HG03354 (cell line): ENCODE data around the gene TIE1.

Experiments
- ATAC-seq: cut with Tn5 transposase; IDR thresholded peaks from one replicate; pipeline ENCODE4 v1.9.1; 2021; ENCODE audit warnings: mild to moderate bottlenecking; ENCODE audit not compliant: unreplicated experiment, poor library complexity, severe bottlenecking

TIE1 gene

GRCh38 chr1:43300378-43301094, at the start of gene TIE1:
Gene TIE1 (plus strand): TSS chr1:43300982. CDS start chr1:43301072, 90 bp downstream.
- ATAC-seq: no peak

- ATAC-seq: no peak
Observed at GRCh38 chr1:43251024-43251423, 49.8 kb upstream of the TIE1 start.

GRCh38 chr1:43252225-43252624, 48.6 kb upstream of the TIE1 start:
- no peak for ATAC-seq

DNA sequence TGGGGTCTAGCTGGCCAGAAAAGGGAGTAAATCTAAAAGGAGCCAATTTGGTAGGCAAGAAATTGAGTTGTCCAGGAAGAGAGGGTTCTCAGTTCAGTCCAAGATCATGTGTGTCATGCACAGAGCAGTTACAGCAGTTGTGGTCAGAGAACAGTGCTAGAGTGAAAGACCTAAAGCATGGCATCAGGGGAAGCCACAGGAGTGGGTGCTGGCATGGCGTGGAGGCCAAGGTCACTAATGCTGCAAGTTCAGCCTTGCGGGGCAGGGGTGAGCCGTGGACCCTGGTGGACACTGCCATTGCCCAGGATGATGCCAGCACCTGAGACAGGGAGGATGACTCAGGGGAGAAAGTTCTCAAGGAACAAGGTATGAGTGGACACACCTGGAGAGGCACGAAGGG, 47.6 kb upstream of the TIE1 start:
- ATAC-seq: no peak

DNA sequence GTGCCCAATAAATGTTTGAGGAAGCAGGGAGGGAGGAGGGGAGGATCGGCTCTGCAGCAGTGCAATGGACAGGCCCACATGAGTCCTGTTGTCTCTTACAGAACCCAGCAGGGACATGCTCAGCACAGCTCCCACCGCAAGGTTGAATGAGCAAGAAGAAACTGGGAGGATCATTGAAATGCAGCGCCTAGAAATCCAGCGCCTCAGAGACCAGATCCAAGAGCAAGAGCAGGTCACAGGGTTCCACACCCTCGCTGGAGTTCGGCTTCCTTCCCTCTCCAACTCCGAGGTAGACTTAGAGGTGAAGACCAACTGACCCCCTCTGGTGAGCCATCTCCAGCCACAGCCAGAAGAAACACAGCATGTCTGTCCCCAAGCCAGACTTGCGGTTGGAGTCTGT, 46.9 kb upstream of the TIE1 start:
- no peak for ATAC-seq

DNA sequence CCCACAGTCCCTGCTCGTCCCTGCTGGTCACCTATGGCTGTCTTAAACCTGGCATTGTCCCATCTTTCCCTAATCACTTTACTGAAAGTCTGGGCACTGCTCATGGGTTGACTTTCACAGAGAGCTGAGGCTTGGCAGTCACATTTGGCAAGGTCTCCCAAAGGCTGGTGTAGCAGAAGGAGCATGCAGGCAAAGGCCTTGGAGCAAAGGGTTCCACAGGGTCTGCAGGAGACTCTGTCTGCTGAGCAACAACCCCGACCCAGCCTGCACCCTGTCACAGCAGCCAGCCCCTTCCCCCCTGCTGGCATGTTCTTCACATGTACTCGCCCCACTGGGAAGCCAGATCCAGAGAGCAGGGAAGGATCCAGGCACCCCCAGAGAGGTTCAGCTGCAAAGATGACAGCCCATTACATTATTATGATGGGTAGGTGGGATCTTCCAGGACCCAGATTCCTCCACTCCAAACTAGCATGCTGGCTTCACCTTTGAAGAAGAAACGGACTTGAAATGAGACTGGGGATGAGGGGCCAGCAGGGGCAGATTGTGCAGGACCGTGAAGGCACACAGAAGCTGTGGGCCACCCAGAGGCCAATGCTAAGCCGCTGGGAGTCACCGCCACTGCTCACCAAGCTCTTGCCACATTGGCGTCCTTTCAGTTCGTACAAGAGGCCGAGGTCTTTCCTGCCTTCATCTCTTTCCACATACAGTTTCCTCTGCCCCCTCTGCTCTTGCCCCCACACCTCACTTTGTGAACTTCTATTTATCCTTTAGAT, 45.2 kb upstream of the TIE1 start:
- no peak for ATAC-seq

DNA sequence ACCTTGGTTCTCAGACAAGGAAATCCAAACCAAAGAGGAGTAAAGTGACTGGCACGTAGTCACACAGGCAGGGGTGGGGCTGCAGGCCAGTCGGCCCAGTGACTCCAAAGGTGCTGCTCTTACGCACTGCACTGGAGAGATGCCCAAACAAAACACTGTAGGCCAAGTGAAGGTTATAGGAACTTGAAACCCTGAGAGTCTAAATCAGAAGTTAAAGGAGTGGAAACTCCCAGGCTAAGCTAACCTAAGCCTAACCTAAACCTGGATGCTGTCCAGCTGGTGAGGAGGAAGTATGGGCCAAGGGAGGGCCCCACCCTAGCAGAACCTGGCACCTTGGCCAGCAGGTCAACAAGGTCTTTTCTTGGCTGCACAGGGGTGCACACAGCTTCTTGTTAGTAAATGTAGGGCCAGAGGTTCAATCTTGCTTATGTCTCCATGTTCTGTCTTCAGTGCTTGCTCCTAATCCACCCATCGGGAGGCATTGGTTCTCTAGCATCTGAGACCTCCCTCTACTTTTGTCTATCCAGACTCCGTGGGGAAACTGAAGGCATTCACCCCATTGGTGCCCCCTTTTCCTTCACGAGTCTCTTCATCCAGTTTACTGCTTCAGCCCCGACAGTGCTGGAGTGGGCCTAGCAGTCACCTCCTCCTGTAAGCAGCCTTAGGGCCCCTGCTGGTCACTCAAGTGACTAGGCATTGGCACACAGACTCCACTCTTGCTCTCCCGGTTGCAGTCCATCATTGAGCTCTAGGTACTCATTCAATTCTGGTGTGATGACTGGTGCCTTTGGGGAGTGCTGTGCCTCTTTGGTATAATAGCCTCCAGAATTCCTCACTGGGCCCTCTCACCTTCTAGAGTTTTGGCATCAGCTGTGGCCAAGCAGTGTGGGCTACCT, 43.9 kb upstream of the TIE1 start:
- ATAC-seq: no peak

DNA sequence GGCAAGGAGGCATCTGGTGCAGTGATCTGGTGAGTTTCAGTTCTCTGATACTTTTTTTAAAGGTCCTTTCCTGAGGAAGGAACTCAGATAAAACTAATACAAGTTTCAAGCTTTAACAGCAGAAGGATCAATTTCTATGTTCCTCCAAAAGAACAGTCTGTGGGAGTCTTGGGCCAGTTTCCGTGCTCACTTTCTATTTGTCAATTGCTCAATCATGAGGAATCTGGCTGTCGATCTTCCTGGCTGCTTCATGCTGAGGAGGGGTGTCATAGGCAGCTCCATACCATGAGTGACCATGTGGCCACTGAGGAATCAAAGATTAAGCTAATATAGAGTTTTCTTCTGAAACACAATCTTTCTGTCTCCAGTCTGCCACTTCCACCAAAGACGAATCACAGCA, 42.4 kb upstream of the TIE1 start:
- no peak for ATAC-seq

DNA sequence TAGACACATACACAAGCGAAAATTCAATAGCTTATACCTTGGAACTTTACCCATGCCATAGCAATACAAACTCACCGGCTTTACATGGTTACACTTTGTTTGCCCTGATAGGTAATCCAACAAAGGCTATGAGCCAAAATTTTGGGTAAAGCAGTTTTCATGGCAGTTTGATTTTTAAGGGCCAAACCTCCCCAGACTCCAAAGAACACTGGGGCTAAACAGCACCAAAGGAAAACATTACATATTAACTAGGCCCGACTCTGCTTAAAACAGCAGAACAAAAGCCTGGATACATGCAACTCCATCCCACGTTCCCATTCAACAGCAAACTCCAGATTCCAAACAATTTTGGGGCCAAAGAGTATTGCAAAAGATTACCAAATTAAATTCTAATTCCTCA, 35.4 kb upstream of the TIE1 start:
- no peak for ATAC-seq

- ATAC-seq: no peak
Observed at GRCh38 chr1:43266881-43267280, 33.9 kb upstream of the TIE1 start.

- ATAC-seq: no peak
Observed at GRCh38 chr1:43267291-43267805, 33.4 kb upstream of the TIE1 start.

GRCh38 chr1:43267818-43268425, 32.9 kb upstream of the TIE1 start:
- ATAC-seq: no peak

- no peak for ATAC-seq
Observed at GRCh38 chr1:43269627-43270375, 31.0 kb upstream of the TIE1 start, which contains the start of gene TMEM125. Gene TMEM125 (plus strand): TSS chr1:43269983. CDS start chr1:43272723, 2,740 bp downstream.

DNA sequence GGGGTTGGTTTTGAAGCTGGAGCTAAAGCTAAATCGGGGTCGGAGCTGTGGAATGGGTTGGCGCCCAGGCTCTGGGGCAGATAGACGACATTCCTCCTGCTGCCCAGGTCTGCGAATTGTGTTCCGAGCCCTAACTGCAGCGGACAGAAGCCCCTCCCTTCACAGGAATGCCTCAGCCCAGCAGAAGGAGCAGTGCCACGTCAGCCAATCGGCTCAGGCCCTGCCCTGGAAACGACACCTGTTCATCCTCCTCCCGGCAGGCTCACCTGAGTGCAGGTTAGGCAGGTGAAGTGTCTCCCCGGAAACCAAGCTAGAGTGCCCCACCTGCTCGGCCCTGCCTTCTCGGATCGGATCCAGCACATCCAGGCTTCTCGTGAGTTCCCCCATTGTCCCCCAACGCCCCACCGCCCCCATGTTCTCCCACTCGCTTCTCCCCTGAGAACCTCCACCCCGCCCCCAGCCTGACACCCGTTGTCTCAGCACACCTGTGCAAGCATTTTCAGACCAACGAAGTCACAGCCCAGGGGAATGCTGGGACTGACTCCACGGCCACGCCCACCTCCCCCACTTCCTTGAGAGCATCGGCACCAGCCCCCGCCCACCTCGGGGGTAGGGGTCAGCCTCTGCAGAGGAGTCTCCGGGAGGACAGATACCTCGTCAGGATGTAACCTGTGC, 30.2 kb upstream of the TIE1 start:
- ATAC-seq: no peak

- no peak for ATAC-seq
Observed at GRCh38 chr1:43271186-43272118, 29.3 kb upstream of the TIE1 start.

DNA sequence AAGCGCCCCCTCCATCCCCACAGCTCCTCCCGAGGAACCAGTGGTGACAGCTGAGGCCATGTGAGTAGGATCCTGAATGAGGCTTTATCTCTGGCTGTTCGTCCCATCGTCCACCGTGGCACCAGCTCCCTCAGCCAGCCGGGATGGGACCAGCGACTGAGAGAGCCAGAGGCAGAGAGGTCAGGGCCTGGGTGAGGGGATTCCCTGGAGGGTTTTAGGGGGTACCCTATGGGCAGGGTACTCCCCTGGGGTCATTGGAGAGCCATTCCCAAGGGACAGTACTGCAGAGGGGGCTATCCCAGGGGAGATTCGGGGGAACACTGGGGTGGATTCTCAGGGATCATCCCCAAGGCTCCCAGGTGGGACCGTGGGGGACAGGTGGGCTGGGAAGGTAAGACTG, 28.6 kb upstream of the TIE1 start:
- ATAC-seq: no peak
